GM12892 (cell line): ENCODE measurements around the gene ATP1A1.

Experiments
- POLR2AphosphoS5 ChIP-seq: IDR thresholded peaks from 2 replicates; pipeline ENCODE4 v1.6.1; 2011; ENCODE audit warnings: low read depth, low read length, control low read depth
- TAF1 ChIP-seq: IDR thresholded peaks from 2 replicates; pipeline ENCODE4 v1.6.1; 2011; ENCODE audit warnings: low read depth, mild to moderate bottlenecking, control low read depth, low read length, borderline replicate concordance

DNA sequence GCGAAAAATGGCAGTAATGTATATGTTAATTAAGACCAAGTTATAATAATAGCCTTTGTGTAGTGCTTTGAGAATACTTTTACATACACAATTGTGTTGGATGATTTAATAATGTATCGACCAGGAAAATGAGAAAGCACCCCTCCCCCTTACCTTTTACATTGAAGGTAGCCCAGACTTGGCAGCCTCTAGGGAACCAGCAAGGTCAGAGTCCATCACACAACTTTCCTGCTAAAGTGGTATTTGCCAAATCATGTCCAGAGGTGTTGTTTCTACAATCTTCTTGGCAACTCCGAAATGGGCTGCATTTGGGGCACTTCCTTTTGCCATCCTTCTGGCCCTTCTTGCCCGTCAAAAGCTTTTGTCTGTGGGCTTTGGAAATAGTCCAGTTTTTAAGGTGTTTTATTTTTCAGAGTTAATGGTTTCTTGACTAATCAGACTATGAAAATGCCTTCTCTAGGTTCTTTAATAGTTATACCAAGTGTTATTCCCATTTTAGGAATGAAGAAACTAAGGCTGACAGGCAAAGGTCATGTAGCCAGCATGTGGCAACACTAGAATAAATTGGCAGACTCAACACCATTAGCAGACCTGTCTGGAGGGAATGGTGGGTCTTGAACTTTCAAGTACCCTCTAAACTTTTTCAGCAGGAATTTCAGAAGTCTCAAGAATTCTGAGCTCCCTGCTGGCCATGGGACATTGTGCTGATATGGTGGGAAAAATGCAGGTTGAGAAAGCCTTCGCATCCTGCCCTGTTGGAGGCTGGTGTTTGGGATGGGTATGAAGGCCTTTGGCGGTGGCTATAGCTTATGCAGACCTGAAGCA lies 6.8 kb downstream of the ATP1A1 start:
- TF ChIP-seq TAF1 (no peak), POLR2AphosphoS5 (no peak)
